ENCODE results near the gene TMEM250. TPM values are rescaled to one million over a fixed set of nuclear protein-coding genes. Genes with fewer than 3 reads are reported as not detected.

The TMEM250 gene
- total RNA-seq, 4 donors from 2014 or later = 23.8 to 31.1 (median 28.4) TPM

- ATAC-seq (ENCODE audit: low FRiP score) (no peak), DNase-seq (ENCODE audit: low spot score) (no peak)
- TF ChIP-seq, protein P1, sequence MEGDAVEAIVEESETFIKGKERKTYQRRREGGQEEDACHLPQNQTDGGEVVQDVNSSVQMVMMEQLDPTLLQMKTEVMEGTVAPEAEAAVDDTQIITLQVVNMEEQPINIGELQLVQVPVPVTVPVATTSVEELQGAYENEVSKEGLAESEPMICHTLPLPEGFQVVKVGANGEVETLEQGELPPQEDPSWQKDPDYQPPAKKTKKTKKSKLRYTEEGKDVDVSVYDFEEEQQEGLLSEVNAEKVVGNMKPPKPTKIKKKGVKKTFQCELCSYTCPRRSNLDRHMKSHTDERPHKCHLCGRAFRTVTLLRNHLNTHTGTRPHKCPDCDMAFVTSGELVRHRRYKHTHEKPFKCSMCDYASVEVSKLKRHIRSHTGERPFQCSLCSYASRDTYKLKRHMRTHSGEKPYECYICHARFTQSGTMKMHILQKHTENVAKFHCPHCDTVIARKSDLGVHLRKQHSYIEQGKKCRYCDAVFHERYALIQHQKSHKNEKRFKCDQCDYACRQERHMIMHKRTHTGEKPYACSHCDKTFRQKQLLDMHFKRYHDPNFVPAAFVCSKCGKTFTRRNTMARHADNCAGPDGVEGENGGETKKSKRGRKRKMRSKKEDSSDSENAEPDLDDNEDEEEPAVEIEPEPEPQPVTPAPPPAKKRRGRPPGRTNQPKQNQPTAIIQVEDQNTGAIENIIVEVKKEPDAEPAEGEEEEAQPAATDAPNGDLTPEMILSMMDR (IDR thresholded peaks at IDR 0.05) = no peak
Measured at GRCh38 chr9:136075134-136075841, 43.4 kb downstream of the TMEM250 start.

DNA sequence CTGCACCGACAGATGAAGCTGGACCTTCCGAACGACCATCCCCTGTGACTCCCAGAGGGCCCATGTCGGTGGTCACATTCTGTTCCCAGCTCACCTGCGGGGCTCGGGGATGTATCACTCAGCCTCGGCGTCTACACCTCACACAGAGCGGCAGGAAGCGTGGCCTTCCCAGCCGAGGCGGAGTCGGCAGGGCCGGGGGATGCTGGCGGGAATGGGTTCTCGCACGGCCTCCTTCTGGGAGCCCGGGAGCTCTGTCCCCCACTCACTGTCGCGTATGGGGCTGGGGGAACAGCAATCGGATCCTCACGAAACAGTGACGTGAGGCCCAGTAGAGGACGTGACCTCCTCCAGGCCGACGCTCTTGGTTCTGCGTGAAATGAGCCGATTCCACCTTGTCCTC lies 44.0 kb downstream of the TMEM250 start:
- DNase-seq (ENCODE audit: low spot score) (no peak), ATAC-seq (ENCODE audit: low FRiP score) (no peak)
- TF ChIP-seq, protein P1 (IDR thresholded peaks at IDR 0.05) = no peak

Other genes with a start within 250 kb of the TMEM250 start
- 10 to 100 TPM; 22.3 to 52.5 (median 33.2) TPM for gene CAMSAP1, start 211.3 kb downstream of the TMEM250 start, total RNA-seq
- 10 to 100 TPM; 28.4 to 56.7 (median 34.6) TPM for gene UBAC1, start 157.5 kb downstream of the TMEM250 start, total RNA-seq
- 10 to 100 TPM; 22.9 to 37.6 (median 24.8) TPM for gene NACC2, start 23.6 kb downstream of the TMEM250 start, total RNA-seq
- gene LHX3, start 86.3 kb upstream of the TMEM250 start, total RNA-seq = not detected
- gene QSOX2, start 126.9 kb upstream of the TMEM250 start, total RNA-seq = 10 to 100 TPM in 1 of 4 donors, 1 to 10 TPM in 3; 5.6 to 18.5 (median 6.6) TPM
- not detected for gene CCDC187, start 185.2 kb upstream of the TMEM250 start, total RNA-seq
- 10 to 100 TPM in 1 of 4 donors, 1 to 10 TPM in 3; 5.0 to 20.5 (median 7.3) TPM for gene GPSM1, start 208.7 kb upstream of the TMEM250 start, total RNA-seq
- gene DNLZ, start 244.9 kb upstream of the TMEM250 start, total RNA-seq = 10 to 100 TPM; 16.5 to 36.7 (median 19.8) TPM

All from omental fat pad (tissue), 4 donors.